K562 (cell line): ENCODE results near the gene TOX3. TPM values are rescaled to one million over a fixed set of nuclear protein-coding genes. Genes with fewer than 3 reads are reported as not detected.

Experiments
- ATAC-seq: fragments of 200-7000 bp; cut with Tn5 transposase; 3 replicates; pipeline ENCODE4 v1.9.1; 2020; ENCODE audit warnings: moderate library complexity
- BruUV-seq: library from RNA; stranded (reverse); fragments of 400-500 nt; replicated peaks from 2 replicates; lab custom pipeline; 2021; lab: Mats Ljungman, UMichigan
- CTCF ChIA-PET: fragments of 300-600 bp; formaldehyde crosslinking; extraction: SDS; loops from one replicate; lab custom pipeline; 2021; ENCODE audit warnings: low intra/inter-chr PET ratio; lab: Yijun Ruan, JAX
- POLR2A ChIA-PET: fragments of 300-600, 350-650 bp; sonication (Branson Sonifier 250); formaldehyde crosslinking; extraction: SDS; loops from one replicate; lab custom pipeline; 2021; ENCODE audit warnings: antibody characterized with exemption, inconsistent platforms; lab: Yijun Ruan, JAX
- DNase-seq, 4 experiments: peaks; one replicate each; pipeline versions ENCODE4 v3.0.0 to v3.0.0-alpha.2; 2011 to 2018; ENCODE audit warnings: low spot score in 3 of 4, mixed read lengths in 3 of 4; ENCODE audit errors: extremely low read depth in 1 of 4
- FAIRE-seq: peaks from 2 replicates; lab custom pipeline; 2011; peaks lifted over from hg19 to GRCh38; lab: Jason Lieb, UNC
- H2AFZ ChIP-seq: 2 replicates; pipeline ENCODE4 v1.6.0; 2011; ENCODE audit warnings: low read depth, low read length, control low read depth, inconsistent platforms
- H3K27ac ChIP-seq: fragments of 200-600 bp; 3 replicates; pipeline ENCODE4 v1.8.0; 2011; ENCODE audit warnings: low read depth, mild to moderate bottlenecking, control low read depth, inconsistent platforms, low read length, moderate library complexity, mixed read lengths; ENCODE audit errors: extremely low read depth
- H3K27me3 ChIP-seq, 2 experiments: fragments of 300-600 bp in 1 of 2; 2 replicates in 1 of 2; 3 replicates in 1 of 2; pipeline versions ENCODE4 v1.6.0 to v1.8.0; 2011; ENCODE audit warnings: inconsistent platforms in 2 of 2, low read length in 2 of 2, mild to moderate bottlenecking in 1 of 2, mixed read lengths in 1 of 2, moderate library complexity in 1 of 2; ENCODE audit not compliant: control insufficient read depth in 2 of 2, insufficient read depth in 2 of 2
- H3K36me3 ChIP-seq: fragments of 300-600 bp; 3 replicates; pipeline ENCODE4 v1.8.0; 2011; ENCODE audit warnings: mild to moderate bottlenecking, low read length, inconsistent platforms; ENCODE audit not compliant: control insufficient read depth, insufficient read depth
- H3K4me1 ChIP-seq, 2 experiments: fragments of 200-600 bp in 1 of 2; replicated peaks in 1 of 2; 2 replicates in 1 of 2; 3 replicates in 1 of 2; pipeline versions ENCODE4 v1.5.1 to v1.8.0; 2011; ENCODE audit warnings: inconsistent platforms in 2 of 2, low read length in 2 of 2, mild to moderate bottlenecking in 1 of 2, mixed read lengths in 1 of 2, moderate library complexity in 1 of 2; ENCODE audit not compliant: control insufficient read depth in 2 of 2, insufficient read depth in 2 of 2
- H3K4me2 ChIP-seq: 2 replicates; pipeline ENCODE4 v1.6.1; 2011; ENCODE audit warnings: low read length, control low read depth, inconsistent platforms, mixed read lengths; ENCODE audit not compliant: insufficient read depth
- H3K4me3 ChIP-seq: fragments of 200-600 bp; sonication (generic), shearing (Covaris generic); 2 replicates; pipeline ENCODE4 v1.5.1; 2016; ENCODE audit warnings: control low read depth, inconsistent platforms
- H3K79me2 ChIP-seq: fragments of 200-600 bp; 3 replicates; pipeline ENCODE4 v1.8.0; 2011; ENCODE audit warnings: low read length, inconsistent platforms; ENCODE audit not compliant: control insufficient read depth, insufficient read depth
- H3K9ac ChIP-seq, 2 experiments: 2 replicates each; pipeline versions ENCODE4 v1.6.0 to v1.6.1; 2011; ENCODE audit warnings: low read depth in 2 of 2, low read length in 2 of 2, control low read depth in 1 of 2, inconsistent platforms in 1 of 2, mild to moderate bottlenecking in 1 of 2, mixed read lengths in 1 of 2; ENCODE audit not compliant: insufficient read depth in 1 of 2
- H3K9me1 ChIP-seq: one replicate; pipeline ENCODE4 v1.6.0; 2011; ENCODE audit warnings: inconsistent platforms, mild to moderate bottlenecking, low read length, moderate library complexity; ENCODE audit not compliant: control insufficient read depth, insufficient read depth
- H3K9me3 ChIP-seq: replicated peaks from 2 replicates; pipeline ENCODE4 v1.5.1; 2011; ENCODE audit warnings: low read depth, low read length, inconsistent platforms; ENCODE audit not compliant: control insufficient read depth, insufficient read depth
- H4K20me1 ChIP-seq: replicated peaks from 2 replicates; pipeline ENCODE4 v1.6.1; 2011; ENCODE audit warnings: low read length, inconsistent platforms, mixed read lengths; ENCODE audit not compliant: control insufficient read depth, insufficient read depth
- CHD4 ChIP-seq: fragments of 200-600 bp; sonication (generic); IDR thresholded peaks from 3 replicates; pipeline ENCODE4 v1.6.1; 2012; ENCODE audit warnings: low read depth, mild to moderate bottlenecking, mixed read lengths, low read length, inconsistent platforms; ENCODE audit not compliant: insufficient read depth, insufficient replicate concordance, poor library complexity, severe bottlenecking
- FOXO4 ChIP-seq: fragments of 450-650 bp; formaldehyde crosslinking; IDR thresholded peaks from 2 replicates; pipeline ENCODE4 v1.4.0; 2020; ENCODE audit warnings: mild to moderate bottlenecking, moderate library complexity
- GABPB1 ChIP-seq: sonication (generic); formaldehyde crosslinking; IDR thresholded peaks from 2 replicates; pipeline ENCODE4 v1.8.0; 2022; ENCODE audit warnings: mild to moderate bottlenecking, missing genetic modification reagents
- SPI1 ChIP-seq: IDR thresholded peaks from 2 replicates; pipeline ENCODE4 v1.6.1; 2011; ENCODE audit warnings: low read depth, low read length, control low read depth, borderline replicate concordance
- WGBS: fragments of 100-300 bp; shearing (Covaris generic); methylation state at CpG from one replicate; pipeline ENCODE4 v1.1.6; 2016; ENCODE audit warnings: low coverage, mixed read lengths; ENCODE audit not compliant: insufficient coverage; ENCODE audit errors: missing lambda C conversion rate; 5-methylcytosine and 5-hydroxymethylcytosine counted together
- in situ Hi-C: fragments of 300-500 bp; cut with MboI; formaldehyde crosslinking; loops from 4 replicates; pipeline ENCODE4 v1.15.0; 2018; ENCODE audit warnings: inconsistent platforms, mixed read lengths
- intact Hi-C: fragments of 100-400 bp; cut with micrococcal nuclease; formaldehyde crosslinking; loops from 2 replicates; pipeline ENCODE4 v1.14.2; 2022
- polyA plus RNA-seq, 8 experiments: library from polyadenylated mRNA; depleted of rRNA in 4 of 8; stranded (reverse) in 5 of 8; unstranded in 3 of 8; fragments of >200 nt; fragmentation: Nextera tagmentation in 2 of 8; fragmentation: Illumina TruSeq in 1 of 8; extraction: Ambion mirVana in 2 of 8; extraction: Trizol in 1 of 8; gene quantifications; 2 replicates each; pipeline versions ENCODE4 v1.2.1 to v1.2.3, GENCODE V29; 2011 to 2014; ENCODE audit warnings: inconsistent platforms in 1 of 8, missing spikeins in 1 of 8
- total RNA-seq, 7 experiments: library from RNA; depleted of rRNA in 6 of 7; stranded (reverse); fragments of >200 nt in 6 of 7; fragmentation: Illumina TruSeq in 2 of 7; extraction: Trizol in 2 of 7; gene quantifications; 2 replicates each; pipeline versions ENCODE4 v1.2.1 to v1.2.3, GENCODE V29; 2011 to 2021; ENCODE audit warnings: low replicate concordance in 1 of 7
- TF ChIP-seq, protein P1 (sequence below): sonication (generic); formaldehyde crosslinking; IDR thresholded peaks from 2 replicates; pipeline ENCODE4 v1.5.0; 2020; ENCODE audit warnings: missing genetic modification reagents
- TF ChIP-seq, protein P2 (sequence below): sonication (generic); formaldehyde crosslinking; IDR thresholded peaks from 2 replicates; pipeline ENCODE4 v1.8.0; 2022; ENCODE audit warnings: missing genetic modification reagents, mild to moderate bottlenecking, moderate library complexity, borderline replicate concordance

TOX3 gene
- total and polyA plus RNA-seq, 9 of the 15 experiments (the other 6 are each of a cell fraction or from before 2014, with no cell fraction given), result not detected

GRCh38 chr16:52471650-52472370 is 75.1 kb downstream of the TOX3 start (continued):
- no peak for TF ChIP-seq FOXO4

DNA sequence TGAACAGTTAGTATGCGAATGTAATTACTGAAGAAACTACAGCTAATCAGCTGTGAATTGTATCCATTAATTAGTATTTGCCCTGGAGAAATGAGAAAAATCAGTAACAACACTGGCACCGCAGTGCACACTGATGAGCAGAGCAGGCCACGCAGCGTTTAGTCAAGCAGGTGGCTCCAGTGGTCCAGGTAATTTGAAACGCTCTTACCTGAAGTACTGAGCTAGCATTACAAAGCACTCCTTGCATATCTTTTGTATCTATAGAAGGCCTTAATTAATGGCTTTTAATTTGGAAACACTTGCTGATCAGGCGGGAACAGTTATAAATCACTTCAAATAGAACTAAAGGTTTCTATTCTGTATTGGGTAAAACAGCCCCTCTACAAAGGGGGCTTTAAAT is 76.4 kb downstream of the TOX3 start:
- POLR2A ChIA-PET, result no interaction called here
- ATAC-seq (no peak), FAIRE-seq (no peak), DNase-seq (no peak)
- BruUV-seq, result no TSS peak
- no peaks in the 10 kb centered on the region for H3K79me2 ChIP-seq
- in situ Hi-C loops, result no loop called here
- CTCF ChIA-PET, result no interaction called here
- 2% methylated on average over 6 of the region's 6 CpGs for WGBS
- no peak overlapping the region for H3K4me3 ChIP-seq
- TF ChIP-seq CHD4, result no peak
- TF ChIP-seq, protein P1, sequence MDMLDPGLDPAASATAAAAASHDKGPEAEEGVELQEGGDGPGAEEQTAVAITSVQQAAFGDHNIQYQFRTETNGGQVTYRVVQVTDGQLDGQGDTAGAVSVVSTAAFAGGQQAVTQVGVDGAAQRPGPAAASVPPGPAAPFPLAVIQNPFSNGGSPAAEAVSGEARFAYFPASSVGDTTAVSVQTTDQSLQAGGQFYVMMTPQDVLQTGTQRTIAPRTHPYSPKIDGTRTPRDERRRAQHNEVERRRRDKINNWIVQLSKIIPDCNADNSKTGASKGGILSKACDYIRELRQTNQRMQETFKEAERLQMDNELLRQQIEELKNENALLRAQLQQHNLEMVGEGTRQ (CRISPR knock-in tag), result no peak
- TF ChIP-seq, protein P2, sequence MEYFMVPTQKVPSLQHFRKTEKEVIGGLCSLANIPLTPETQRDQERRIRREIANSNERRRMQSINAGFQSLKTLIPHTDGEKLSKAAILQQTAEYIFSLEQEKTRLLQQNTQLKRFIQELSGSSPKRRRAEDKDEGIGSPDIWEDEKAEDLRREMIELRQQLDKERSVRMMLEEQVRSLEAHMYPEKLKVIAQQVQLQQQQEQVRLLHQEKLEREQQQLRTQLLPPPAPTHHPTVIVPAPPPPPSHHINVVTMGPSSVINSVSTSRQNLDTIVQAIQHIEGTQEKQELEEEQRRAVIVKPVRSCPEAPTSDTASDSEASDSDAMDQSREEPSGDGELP, result no peak
- no peak for TF ChIP-seq GABPB1 (CRISPR knock-in tag)
- no peak for TF ChIP-seq SPI1
- H3K9ac ChIP-seq, result no peak overlapping the region
- no peaks in the 10 kb centered on the region for H4K20me1 ChIP-seq
- no peaks in the 10 kb centered on the region for H3K9me1 ChIP-seq
- no peaks in the 10 kb centered on the region for H3K4me1 ChIP-seq
- H3K36me3 ChIP-seq, result no peaks in the 10 kb centered on the region
- no peaks in the 10 kb centered on the region for H3K27me3 ChIP-seq
- H3K9me3 ChIP-seq, result no peaks in the 10 kb centered on the region
- no peak overlapping the region for H2AFZ ChIP-seq
- H3K4me2 ChIP-seq, result no peak overlapping the region
- H3K27ac ChIP-seq, result no peak overlapping the region
- intact Hi-C loops, result no loop called here
